ENCODE data around the gene ACD.

The ACD gene

DNA sequence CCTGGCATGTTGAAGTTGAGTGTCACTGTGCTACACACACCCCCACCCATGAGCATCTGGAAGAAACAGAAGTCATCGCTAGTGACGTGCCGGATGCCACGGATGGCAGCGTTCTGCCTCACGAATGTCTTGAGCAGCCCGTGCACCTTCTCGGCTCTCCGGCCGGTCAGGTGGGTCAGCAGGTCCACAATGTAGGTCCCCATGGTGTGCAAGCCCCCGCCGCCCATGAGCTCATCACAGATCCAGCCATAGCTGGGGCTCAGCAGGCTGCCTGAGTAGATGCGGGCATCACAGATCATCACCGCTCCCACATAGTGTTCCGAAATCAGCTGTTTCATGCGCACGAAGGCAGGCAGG, 15.5 kb upstream of the ACD start:
- DNase-seq: no peak

- DNase-seq: no peak
Observed at GRCh38 chr16:67674851-67675578, 15.0 kb upstream of the ACD start.

- DNase-seq: peak; percentile 47
Observed at GRCh38 chr16:67673712-67674580, 13.9 kb upstream of the ACD start.

DNA sequence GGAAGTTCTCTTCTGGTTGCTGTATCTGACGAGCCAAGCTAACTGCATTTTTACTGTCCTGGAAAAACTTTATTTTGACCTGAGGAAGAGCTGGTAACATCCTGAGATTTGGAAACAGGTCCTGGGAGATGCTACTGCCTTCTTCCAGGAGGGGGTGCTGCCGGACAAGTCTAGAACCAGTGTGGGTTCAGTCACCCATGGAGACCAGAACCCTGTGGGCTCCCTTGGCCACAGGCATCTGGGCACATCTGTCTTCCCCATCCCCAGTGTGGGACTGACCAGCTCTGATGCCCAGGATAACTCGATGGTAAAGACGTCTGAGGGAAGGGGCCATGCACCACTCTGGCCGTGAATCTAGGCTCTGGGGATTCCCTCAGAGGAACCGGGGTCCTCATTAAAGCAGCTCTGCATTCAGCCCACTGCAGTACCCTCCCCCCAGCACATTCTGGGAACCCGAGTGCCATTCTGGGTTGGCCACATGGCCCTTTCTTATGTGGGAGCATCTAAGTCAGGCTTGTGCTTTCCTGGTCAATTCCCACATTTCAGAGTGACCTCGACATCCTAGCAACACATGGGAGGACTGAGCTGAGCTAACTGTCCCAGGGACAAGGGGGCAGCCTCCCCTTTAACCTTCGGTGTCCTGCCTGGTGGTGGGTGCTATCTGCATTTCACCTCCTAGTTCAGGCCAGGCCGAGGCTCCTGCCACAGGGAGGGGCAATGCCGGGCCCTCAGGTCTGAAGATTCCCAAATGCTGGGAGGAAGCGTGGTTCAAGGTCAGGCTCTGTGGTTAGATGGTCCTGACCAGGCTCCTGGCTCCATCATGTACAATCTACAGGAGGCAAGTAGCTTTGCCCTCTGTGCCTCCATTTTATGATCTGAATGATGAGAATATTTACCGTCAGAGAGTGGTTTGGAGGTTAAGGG, 12.9 kb upstream of the ACD start:
- DNase-seq: no peak

DNA sequence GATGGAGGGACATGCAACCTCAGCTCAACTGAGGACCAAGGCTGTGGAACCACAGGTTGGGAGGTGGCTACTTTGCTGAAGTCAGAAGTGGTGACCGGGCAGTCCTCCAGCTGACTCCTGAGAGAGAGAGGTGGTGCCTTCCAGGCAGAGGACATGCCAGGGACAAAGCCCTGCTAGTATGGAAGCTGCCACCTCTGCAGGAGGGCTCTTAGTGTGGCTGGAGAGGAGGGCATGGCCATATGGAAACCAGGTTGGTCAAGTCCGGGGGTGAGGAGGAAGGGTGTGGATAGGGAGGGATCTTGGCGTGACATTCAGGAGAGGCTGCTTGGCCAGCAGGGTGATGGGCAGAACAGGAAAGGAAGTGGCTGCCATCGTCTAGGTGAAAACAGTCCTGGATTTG, 12.2 kb upstream of the ACD start:
- DNase-seq: no peak

- no peak for DNase-seq
Observed at GRCh38 chr16:67669499-67670101, 9.5 kb upstream of the ACD start.

- no peak for DNase-seq
Observed at GRCh38 chr16:67668495-67669157, 8.6 kb upstream of the ACD start.

- peak; percentile 66 for DNase-seq
Observed at GRCh38 chr16:67667817-67668494, 7.9 kb upstream of the ACD start.

DNA sequence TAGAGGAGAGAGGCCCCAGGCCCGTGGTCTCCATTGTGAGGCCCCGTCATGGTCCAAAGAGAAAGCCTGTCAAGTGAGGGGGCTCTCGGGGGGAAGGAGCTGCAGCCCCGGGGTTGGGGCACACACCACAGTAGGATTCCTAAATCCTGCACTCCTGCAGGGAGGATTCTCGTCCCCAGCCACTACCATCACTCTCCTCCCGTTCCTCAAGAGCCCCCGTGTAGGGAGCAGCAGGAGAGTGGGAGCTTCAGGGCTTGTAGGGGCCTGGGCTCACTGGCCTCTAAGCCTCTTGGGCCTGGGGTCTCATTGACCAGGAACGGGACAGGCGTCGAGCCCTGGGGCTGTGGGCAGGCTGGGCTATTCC, 7.4 kb upstream of the ACD start:
- no peak for DNase-seq

- peak; percentile 63 for DNase-seq
Observed at GRCh38 chr16:67666559-67667452, 6.7 kb upstream of the ACD start, which contains the start of the genes C16orf86 and ENKD1. Gene C16orf86 (plus strand): TSS chr16:67666814. CDS start chr16:67666971, 157 bp downstream. Gene ENKD1 (minus strand): TSS chr16:67666750. CDS start chr16:67666442, 308 bp downstream.

DNA sequence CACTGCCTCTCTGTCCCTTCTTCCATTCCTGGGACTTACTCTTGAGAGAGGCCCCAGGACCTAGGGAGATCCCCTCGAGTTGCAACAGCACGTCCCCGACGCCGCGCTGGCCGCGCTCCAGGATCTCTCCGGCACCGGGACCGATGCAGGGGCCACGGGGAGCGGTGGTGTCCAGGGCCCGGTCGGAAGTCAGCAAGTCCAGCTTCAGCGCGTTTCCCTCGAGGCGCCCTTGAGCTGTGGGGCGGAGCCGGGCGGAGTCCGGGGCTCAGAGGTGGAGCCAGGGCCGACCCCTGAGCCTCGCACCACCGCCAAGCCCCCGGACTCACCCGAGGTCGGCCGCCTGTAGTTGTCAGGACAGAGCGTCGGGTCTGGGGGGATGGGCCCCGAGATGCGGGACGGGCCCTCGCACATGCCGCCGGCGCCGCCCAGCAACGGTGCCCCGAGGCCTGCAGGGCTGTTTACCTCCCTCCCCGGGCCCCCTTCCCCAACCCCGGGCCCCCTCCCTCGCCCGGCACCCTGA, 6.0 kb upstream of the ACD start:
- DNase-seq: no peak

DNA sequence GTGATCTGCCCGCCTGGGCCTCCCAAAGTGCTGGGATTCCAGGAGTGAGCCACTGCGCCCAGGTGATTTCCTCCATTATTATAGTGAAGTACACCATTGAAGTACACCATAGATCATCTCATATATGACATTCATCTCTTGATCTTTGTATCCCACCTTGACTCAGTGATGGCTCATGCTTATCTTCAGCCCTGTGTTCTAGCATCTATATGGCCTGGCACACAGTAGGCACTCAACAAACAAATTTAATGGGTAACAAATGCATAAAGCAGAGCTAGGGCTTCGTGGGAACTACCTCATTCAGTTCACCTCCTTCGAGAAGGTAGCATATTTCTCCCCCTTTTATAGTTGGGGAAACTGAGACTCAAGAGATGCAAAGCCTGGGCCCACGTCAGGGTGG, 5.5 kb upstream of the ACD start:
- DNase-seq: no peak

GRCh38 chr16:67664871-67665270, 4.8 kb upstream of the ACD start:
- no peak for DNase-seq

DNA sequence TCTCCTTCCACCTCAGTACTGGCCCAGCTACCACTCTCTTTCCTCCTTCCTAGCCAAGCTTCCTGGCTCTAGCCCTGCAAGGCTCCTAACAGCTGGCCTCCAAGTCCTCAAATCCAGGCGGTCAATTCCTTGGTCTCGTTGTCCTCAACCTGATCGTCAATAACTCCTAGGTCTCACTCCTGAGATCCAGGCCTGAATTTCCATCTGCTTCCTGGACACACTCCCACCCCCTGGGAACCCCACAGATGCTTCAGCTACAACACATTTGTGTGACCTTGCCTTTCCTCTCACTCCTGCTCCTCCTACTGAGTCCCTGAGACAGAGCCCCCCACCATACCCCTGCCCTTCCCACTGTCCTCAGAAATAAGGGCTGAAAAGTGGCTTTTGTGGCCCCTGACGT, 4.2 kb upstream of the ACD start:
- no peak for DNase-seq

- no peak for DNase-seq
Observed at GRCh38 chr16:67663877-67664222, 3.8 kb upstream of the ACD start.

DNA sequence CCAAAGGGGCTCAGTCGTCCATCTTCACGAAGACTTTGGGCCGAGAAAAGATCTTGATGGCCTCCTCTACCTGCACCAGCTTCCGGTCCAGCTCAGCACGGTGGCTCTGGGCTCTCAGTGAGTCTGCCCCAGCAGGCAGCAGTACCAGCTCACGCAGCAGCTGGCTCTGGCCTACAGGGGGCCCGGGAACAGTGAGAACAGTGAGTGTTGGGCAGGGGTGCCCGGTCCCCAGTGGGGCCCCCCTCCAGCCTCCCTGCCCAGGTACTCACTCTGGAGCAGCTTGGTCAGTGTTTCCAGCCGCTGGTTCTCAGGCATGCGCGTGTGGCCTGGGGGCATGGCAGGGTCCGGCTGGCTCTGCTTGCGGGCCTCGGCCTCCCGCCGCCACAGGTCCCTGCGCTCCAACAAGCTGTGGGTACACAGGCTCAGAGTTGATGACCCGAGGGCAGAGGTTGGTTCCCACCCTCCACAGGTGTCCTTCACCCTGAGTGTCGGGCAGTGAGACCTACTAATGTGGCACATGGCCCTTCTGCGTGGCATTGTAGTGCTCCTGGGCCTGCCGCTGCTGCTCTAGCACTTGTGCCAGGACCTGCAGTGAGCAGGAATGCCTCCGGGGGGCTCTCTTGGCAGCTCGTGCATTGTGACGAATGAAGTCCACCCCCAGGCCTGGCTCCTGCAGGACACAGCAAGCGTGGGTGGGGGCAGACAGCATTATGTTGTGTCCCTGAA, 3.3 kb upstream of the ACD start:
- DNase-seq: no peak

DNA sequence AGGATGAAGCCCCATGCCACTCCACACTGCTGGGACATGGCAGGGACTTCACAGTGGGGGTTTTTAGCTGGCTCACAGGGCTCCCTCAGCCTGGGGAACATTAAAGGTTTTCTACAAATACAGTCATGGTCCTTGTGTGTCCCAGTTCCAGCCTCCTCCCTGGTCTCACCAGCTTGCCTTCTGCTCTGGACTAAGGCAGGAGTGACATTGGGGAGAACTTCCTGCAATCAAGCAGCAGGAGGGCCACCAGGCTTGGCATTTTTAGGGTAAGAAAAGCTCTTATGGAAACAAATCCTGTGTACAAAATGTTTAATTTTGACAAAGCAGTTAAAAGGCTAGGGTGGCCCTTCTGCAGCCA, 2.6 kb upstream of the ACD start:
- DNase-seq: no peak

GRCh38 chr16:67661886-67662652, 2.0 kb upstream of the ACD start:
- DNase-seq: no peak
